ENCODE results near the gene GRWD1. TPM values are rescaled to one million over a fixed set of nuclear protein-coding genes. Genes with fewer than 3 reads are reported as not detected.
"Not testable (repeated sequence)": the region's sequence is repeated elsewhere in the genome, so short reads cannot be mapped to it uniquely, and the experiment has no call there.

Gene GRWD1
- total RNA-seq, 1 donor from 2014 or later: 71.4 TPM

GRCh38 chr19:48481846-48482639 is 36.3 kb downstream of the GRWD1 start:
- ChIA-PET POLR2A (interaction anchor here (0.6 to 1.1 kb wide), 5 partner anchors 8 to 1105 kb away, joined by 3 read pairs; partner anchors contain the start of genes PLA2G4C, RPL18 and SPHK2), CTCF (interaction anchor here (0.6 to 2.4 kb wide), 2 partner anchors 8 to 102 kb away, joined by 3 to 14 read pairs; no protein-coding TSS in a partner anchor)
- intact Hi-C loops (cut with micrococcal nuclease): no loop called here
- Mint-ChIP-seq H3K4me3 (no peak overlapping the region), H3K36me3 (ENCODE audit: low read depth) (peaks cover 14% of the 10 kb centered on the region), H3K9me3 (no peaks in the 10 kb centered on the region), H3K4me1 (peaks cover 11% of the 10 kb centered on the region), H3K27ac (no peak overlapping the region), H3K27me3 (peaks cover 1% of the 10 kb centered on the region)
- ATAC-seq (ENCODE audit: low read depth) (no peak), DNase-seq (no peak)
- no peak for TF ChIP-seq CTCF (IDR thresholded peaks at IDR 0.05)

DNA sequence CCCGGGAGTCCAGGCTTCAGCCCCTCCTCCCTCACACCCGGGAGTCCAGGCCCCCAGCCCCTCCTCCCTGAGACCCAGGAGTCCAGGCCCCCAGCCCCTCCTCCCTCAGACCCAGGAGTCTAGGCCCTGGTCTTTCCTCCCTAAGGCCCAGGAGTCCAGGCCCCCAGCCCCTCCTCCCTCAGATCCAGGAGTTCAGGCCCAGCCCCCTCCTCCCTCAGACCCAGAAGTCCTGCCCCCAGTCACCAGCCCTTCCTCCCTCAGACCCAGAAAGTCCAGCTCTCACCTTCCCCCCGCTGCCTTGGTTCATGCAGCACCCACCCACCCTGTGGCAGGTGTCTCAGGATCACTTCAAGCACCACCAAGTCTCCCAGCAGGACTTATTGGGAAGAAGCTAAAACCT is 37.5 kb downstream of the GRWD1 start:
- Mint-ChIP-seq H3K27me3 (peaks cover 4% of the 10 kb centered on the region), H3K4me1 (peaks cover 11% of the 10 kb centered on the region), H3K27ac (no peak overlapping the region), H3K9me3 (no peaks in the 10 kb centered on the region), H3K36me3 (ENCODE audit: low read depth) (peaks cover 10% of the 10 kb centered on the region), H3K4me3 (no peak overlapping the region)
- no peak for TF ChIP-seq CTCF (IDR thresholded peaks at IDR 0.05)
- POLR2A ChIA-PET: no interaction called here
- DNase-seq: no peak
- ATAC-seq (ENCODE audit: low read depth): no peak
- CTCF ChIA-PET: no interaction called here
- intact Hi-C loops (cut with micrococcal nuclease): no loop called here

- peaks cover 11% of the 10 kb centered on the region for H3K4me1 Mint-ChIP-seq
- H3K36me3 Mint-ChIP-seq (ENCODE audit: low read depth): peaks cover 4% of the 10 kb centered on the region
- ChIA-PET POLR2A (no interaction called here), CTCF (no interaction called here)
- peaks cover 6% of the 10 kb centered on the region for H3K27me3 Mint-ChIP-seq
- no peaks in the 10 kb centered on the region for H3K9me3 Mint-ChIP-seq
- DNase-seq (no peak), ATAC-seq (ENCODE audit: low read depth) (no peak)
- intact Hi-C loops (cut with micrococcal nuclease): no loop called here
- H3K4me3 Mint-ChIP-seq: no peak overlapping the region
- TF ChIP-seq CTCF (IDR thresholded peaks at IDR 0.05): no peak
- no peak overlapping the region for H3K27ac Mint-ChIP-seq
Measured at GRCh38 chr19:48484247-48484893, 38.6 kb downstream of the GRWD1 start.

- Mint-ChIP-seq H3K27me3 (peaks cover 6% of the 10 kb centered on the region), H3K36me3 (ENCODE audit: low read depth) (no peaks in the 10 kb centered on the region), H3K27ac (no peak overlapping the region), H3K4me3 (no peak overlapping the region), H3K4me1 (peaks cover 14% of the 10 kb centered on the region), H3K9me3 (no peaks in the 10 kb centered on the region)
- no peak for TF ChIP-seq CTCF (IDR thresholded peaks at IDR 0.05)
- ChIA-PET POLR2A (no interaction called here), CTCF (no interaction called here)
- no peak for DNase-seq
- intact Hi-C loops (cut with micrococcal nuclease): no loop called here
- no peak for ATAC-seq (ENCODE audit: low read depth)
Measured at GRCh38 chr19:48484931-48485612, 39.3 kb downstream of the GRWD1 start.

- H3K27ac Mint-ChIP-seq; H3K27me3 Mint-ChIP-seq; H3K9me3 Mint-ChIP-seq; H3K36me3 Mint-ChIP-seq (ENCODE audit: low read depth); DNase-seq; ATAC-seq (ENCODE audit: low read depth); H3K4me3 Mint-ChIP-seq; intact Hi-C loops (cut with micrococcal nuclease): not testable (repeated sequence)
- ChIA-PET POLR2A (interaction anchor here (0.6 kb wide), 1 partner anchor 155 kb away, joined by 14 read pairs; no protein-coding TSS in a partner anchor), CTCF (interaction anchor here (1.0 to 3.9 kb wide), 2 partner anchors 97 to 122 kb away, joined by 4 to 27 read pairs; no protein-coding TSS in a partner anchor)
- peaks cover 17% of the 10 kb centered on the region for H3K4me1 Mint-ChIP-seq
Measured at GRCh38 chr19:48486706-48487105, 40.9 kb downstream of the GRWD1 start.
